CD4-positive, alpha-beta T cell treated with Interleukin-2 at 100 ng/mL for 4 hours (primary cell): ENCODE data around the gene CPAMD8.

Source experiments
- DNase-seq: peaks from one replicate; pipeline ENCODE4 v3.0.0-alpha.2; 2020; ENCODE audit warnings: low spot score

The CPAMD8 gene

DNA sequence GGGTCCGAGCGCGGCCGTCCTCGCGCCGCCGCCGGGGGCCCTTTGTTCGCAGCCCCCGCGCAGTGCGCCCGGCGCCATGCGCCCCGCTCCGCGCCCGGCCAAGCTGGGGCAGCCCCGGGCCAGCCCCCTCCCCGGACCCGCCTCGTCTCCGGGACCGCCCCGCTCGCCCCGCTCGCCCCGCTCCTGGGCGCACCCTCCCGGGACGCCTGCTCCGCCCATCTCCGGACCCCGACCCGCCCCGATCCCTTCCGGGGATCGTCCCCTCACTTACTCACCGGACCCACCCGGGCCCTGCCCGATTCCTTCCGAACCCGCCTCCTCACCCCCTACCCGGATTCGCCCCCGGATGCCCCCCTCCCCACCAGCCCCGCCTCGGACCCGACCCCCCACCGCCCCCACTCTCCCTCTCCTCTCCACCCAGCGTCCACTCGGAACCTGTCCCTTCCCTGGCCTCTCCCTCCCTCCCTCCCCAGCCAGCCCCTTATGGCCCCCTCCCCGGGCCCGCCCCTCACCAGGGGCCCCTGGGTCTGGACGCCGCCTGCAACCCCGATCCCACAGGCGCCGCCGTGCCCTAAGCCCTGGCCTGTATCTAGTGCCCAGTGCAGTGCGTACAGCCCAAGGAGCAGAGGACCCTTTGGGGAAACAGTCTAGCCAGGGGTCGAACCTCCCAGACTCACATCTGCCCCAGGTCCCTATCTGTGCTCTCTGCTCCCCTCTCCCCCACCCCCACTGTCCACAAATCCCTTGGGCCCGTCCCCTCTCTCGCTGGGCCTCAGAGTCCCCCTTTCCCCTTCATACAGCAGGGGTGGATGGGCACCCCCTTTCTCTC, at the start of gene CPAMD8:
Gene CPAMD8, minus strand, starts transcription at position 105 of the 829 bp plus-strand sequence. CDS start 168 bp downstream, outside the sequence.
- no peak for DNase-seq

DNA sequence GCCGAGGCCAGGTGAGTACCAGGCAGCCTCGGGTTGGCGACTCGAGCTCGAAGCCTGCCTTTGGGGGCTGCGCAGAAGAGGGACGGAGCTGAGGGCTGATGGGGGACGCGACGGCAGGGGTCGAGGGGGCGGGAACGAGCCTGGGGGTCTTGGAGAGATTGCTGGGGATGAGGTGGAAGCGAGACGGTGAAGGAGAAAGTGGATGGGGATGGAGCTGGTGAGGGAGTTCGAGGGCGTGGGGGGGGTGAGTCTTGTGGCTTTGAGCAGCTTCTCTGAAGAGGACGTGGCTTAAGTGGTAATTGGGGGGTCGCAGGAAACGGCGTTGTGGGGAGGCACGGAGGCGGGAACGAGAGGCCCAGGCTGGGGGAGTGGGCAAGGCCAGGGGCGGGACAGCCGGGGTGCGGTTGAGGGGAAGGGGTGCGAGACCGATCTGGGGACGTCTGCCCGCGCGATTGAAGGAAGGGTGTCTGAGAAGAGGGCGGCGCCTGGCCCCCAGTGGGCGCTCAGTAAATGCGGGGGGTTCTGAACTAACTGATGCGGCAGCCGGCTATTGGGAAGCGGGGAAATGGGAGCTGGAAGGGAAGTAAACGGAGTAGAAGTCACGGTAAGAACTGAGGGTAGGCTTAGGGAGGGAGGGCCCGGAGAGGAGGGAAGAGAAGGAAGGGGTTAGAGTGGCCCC, 49.4 kb upstream of the CPAMD8 start:
- peak; percentile 61 for DNase-seq

DNA sequence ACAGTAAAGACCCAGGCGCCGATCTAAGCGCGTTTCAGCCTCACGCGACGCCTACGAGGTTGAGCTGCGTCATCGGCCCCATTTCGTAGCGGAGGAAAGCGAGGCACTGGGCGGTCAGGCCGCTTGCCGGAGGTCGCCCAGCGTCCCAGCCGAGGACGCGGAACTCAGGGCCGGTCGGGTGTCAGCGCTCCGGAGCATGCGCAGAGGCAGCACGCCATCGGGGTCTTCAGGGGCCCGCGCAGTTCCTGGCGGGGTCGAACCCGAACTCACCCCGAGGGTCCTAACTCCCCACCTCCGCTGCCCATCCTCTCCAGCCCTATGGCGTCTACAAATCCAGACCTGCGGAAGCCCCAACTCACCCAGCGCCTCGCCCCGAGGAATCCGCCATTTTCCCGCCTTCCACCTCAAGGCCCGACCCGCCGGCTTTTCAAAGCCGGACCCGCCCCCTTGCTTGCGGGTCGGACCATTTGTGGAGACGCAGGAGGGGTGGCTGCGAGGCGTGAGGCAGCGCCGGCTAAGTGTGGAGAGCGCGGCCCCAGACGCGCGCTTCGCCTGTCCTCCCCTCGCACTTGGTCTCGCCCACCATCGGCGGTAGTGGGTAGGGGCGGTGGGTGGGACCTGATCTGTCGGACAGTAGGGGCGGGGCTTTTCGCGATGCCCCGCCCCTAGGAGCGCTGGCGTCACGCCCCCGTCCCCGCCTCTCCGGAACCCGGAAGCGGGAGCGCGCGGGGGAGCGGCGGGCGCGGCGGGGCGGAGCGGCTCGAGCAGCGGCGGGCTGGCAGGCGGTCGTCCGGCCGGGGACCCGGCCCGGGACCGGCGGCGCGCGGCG, 48.6 kb upstream of the CPAMD8 start, which contains the start of the genes HAUS8 and MYO9B:
Gene HAUS8, minus strand, starts transcription at position 418 of the 829 bp plus-strand sequence. Its CDS starts 30 bp downstream, at position 388.
Gene MYO9B, plus strand, starts transcription at position 743 of the 829 bp plus-strand sequence. CDS start 25,941 bp downstream, outside the sequence.
- peak; percentile 100 for DNase-seq

DNA sequence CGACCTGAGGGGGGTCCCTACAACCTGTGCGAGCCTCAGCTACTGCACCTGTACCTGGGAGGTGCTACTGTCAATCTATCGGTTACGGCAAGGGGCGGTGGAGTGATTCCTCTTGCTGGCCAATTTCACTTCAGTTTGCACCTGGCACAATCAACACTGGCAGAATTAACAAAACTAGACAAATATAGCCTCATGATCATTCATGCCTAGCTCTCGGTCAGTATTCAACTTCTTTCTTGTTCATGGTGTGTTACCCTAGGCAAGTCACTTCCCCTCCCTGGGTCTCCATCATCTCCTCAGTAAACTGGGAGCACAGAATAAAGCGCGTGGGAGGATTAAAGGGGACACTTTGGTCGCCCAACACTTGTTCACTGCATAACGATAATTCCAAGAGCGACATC, 48.0 kb upstream of the CPAMD8 start:
- DNase-seq: no peak

GRCh38 chr19:17073869-17074633, 47.4 kb upstream of the CPAMD8 start:
- DNase-seq: no peak

GRCh38 chr19:17070912-17071311, 44.3 kb upstream of the CPAMD8 start:
- no peak for DNase-seq

DNA sequence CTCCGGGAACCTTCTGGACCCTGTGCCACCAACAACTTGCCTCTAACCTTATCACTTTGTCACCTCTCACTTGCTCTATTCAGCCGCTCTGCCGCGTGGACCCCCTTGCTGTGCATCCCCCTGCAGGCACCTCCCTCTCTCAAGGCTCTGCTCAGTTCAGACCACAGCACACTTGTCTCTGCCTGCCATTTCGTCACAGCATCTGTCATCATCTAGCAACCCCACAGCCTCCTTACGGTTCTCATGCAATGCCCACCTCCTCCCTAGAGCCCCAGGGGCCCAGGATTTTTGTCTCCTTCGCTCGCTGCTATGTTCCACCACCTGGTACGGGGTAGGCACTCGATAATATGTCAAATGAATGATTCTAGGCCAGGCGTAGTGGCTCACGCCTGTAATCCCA, 43.8 kb upstream of the CPAMD8 start:
- no peak for DNase-seq

DNA sequence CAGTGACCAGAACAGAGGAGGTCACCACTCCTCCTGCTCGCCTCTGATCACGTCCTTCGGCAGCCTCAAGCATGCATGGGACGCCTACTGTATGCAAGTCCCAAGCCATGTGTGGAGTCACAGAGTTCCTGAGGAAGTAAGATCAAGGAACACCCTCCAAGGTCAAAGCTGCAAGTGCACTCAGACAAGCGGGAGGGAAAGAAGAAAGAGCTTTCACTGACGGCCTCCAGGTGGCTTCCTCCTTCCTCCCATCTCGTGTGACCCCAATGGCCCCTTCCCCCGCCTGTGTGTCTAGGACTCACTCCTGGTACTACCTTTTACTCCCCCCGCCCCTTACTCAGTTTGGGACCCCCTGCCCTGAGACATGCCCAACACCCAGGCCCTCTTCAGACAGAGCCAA, 42.6 kb upstream of the CPAMD8 start:
- DNase-seq: no peak

DNA sequence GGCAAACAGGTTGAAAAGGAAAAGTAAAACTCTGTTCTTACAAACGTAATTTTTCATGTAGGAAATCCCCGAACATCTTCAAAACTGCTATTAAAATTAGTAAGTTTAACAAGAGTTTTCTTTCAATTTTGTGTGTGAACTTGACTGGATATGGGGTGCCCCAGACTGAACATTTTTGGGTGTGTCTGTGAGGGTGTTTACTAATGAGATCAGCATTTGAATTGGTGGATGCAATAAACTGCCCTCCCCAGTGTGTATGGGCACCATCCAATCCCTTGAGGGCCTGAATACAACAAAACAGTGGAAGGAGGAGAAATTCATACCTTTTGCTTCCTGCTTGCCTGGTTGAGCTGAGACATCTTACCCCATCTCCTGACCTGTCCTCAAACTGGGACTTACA, 36.8 kb upstream of the CPAMD8 start:
- no peak for DNase-seq

GRCh38 chr19:17061691-17062090, 35.1 kb upstream of the CPAMD8 start:
- no peak for DNase-seq

- no peak for DNase-seq
Measured at GRCh38 chr19:17061205-17061604, 34.6 kb upstream of the CPAMD8 start.

DNA sequence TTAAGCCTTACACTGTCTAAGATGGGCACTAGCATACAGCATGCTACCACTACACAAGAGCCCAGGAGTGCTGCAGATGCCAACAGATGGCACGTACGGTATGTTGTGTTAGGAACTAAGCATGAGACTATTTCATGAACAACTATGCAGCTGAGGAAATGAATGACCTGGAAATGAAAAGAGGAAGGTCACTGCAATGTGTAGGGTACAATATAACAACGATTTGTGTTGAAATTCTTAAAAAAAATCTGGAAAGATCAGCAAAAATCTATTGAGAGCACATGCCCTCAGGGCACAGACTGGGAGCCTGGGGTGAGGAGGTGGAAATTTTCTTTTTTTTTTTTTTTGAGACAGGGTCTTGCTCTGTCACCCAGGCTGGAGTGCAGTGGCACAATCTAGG, 34.2 kb upstream of the CPAMD8 start:
- DNase-seq: no peak

- DNase-seq: no peak
Measured at GRCh38 chr19:17058236-17058635, 31.6 kb upstream of the CPAMD8 start.

DNA sequence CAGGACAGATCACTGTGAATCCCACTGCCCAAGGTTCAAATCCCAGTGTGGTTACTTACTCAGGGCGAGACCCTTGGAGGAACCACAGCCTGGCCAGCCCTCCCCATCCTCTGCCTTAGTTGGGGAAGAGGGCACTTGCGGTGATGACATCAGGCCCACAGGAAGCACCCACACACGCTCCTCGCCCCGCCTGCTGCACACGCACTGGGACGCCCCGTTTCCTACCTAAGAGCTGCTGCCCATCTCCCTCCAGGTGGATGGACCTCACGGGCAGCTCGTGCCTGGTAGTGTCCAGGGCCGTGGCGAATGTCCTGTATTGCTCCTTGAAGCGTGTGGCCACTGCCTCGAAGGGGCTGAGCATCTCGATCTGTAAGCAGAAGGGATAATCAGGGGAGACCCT, 29.0 kb upstream of the CPAMD8 start:
- DNase-seq: no peak

DNA sequence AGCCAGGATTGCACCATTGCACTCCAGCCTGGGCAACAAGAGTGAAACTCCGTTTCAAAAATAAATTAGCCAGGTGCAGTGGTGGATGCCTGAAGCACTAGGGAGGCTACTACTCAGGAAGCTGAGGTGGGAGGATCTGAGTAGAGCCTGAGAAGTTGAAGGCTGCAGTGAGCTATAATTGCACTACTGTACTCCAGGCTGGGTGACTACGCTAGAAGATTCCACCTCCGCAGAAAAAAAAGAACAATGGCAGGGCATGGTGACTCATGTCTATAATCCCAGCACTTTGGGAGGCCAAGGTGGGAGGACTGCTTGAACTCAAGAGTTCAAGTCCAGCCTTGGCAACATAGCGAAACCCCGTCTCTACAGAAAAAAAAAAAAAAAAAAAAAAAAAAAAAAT, 28.1 kb upstream of the CPAMD8 start:
- no peak for DNase-seq

DNA sequence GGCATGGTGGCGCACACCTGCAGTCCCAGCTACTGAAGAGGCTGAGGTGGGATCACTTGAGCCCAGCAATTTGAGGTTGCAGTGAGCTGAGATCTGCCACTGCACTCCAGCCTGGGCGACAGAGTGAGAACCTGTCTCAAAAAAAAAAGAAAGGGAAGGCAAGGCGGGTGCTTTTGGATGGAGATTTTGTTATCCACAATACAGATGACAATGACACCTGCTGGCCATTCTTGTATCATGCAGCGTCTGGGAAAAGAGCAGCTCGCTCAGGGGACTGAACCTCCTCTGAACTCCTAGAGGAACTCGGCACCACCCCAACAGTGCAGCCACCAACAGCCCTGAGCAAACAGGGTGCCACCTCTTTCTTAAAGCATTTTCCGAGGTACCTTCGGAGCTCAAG, 25.8 kb upstream of the CPAMD8 start:
- DNase-seq: peak; percentile 38

- no peak for DNase-seq
Measured at GRCh38 chr19:17049711-17050280, 23.2 kb upstream of the CPAMD8 start.

DNA sequence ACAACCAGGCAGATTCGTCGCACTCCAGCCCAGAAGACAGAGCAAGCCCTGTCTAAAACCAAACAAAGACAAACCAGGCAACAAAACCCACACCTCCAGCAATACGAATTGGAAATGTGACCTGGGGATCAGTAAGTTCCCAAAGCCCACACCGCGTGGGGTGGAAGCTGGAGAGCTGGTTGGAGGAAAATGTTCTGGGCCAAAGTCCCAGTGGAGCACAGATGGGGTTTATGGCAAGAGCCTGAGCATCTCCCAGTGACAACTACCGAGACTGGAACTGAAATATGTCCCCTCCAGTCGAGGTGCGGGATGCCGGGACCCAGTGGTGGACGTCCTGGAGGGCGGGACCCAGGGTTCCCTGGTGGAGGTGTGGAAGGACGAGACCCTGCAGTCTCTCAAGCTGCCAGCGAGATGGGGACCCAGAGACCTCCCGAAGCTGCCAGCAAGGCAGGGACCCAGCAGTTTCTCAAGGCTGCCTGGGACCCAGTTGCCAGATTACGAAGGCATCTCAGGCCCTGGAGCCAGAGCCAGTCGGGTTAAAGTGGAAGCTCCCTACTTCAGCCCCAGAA, 22.4 kb upstream of the CPAMD8 start:
- no peak for DNase-seq

GRCh38 chr19:17045907-17046502, 19.4 kb upstream of the CPAMD8 start:
- DNase-seq: no peak

DNA sequence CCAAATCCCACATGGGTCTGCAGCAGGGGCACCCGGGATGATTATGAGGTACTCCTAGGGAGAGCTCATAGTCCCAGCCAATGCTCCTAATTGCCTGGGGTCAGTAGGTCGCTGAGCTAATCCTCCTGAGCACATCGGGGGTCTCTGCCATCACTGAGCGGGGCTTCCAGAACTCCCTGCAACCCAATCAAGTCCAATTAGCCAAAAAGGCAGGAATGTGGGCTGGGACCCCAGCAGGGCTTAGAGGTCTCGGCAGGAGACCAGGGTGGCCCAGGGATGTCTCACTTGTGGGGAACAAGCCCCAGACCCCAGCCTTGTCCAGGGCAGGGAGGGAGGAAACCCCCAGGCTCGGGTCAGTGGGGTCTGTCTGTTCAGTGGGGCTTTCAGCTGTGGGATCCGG, 17.1 kb upstream of the CPAMD8 start:
- no peak for DNase-seq
